ENCODE results near the gene KIF16B.

DNA sequence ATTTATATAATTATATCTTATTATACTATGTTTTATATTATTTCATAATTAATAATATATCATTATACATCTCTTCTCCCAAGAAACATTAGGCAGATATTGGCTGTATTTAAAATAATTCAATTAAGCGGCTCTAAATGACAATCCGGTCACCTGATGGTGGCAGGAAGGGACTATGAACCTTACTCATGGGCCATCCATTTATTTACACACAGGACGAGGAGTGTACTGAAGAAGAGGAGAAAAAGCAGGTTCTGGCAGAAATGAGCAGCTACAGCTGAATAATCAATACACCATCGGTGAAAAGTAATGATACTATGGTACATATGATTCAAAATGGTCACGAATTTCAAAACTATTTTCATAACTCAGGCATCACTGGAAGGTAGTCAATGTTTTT lies 277.7 kb downstream of the KIF16B start:
- TF ChIP-seq, protein P1, sequence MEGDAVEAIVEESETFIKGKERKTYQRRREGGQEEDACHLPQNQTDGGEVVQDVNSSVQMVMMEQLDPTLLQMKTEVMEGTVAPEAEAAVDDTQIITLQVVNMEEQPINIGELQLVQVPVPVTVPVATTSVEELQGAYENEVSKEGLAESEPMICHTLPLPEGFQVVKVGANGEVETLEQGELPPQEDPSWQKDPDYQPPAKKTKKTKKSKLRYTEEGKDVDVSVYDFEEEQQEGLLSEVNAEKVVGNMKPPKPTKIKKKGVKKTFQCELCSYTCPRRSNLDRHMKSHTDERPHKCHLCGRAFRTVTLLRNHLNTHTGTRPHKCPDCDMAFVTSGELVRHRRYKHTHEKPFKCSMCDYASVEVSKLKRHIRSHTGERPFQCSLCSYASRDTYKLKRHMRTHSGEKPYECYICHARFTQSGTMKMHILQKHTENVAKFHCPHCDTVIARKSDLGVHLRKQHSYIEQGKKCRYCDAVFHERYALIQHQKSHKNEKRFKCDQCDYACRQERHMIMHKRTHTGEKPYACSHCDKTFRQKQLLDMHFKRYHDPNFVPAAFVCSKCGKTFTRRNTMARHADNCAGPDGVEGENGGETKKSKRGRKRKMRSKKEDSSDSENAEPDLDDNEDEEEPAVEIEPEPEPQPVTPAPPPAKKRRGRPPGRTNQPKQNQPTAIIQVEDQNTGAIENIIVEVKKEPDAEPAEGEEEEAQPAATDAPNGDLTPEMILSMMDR (IDR thresholded peaks at IDR 0.05): no peak
- TF ChIP-seq POLR2A (IDR thresholded peaks at IDR 0.05): no peak
